Measurements from ENCODE around the gene KLHL29. TPM values are rescaled to one million over a fixed set of nuclear protein-coding genes. Genes with fewer than 3 reads are reported as not detected.

KLHL29 gene
- polyA plus RNA-seq, 3 donors, result 11.8 to 16.7 (median 15.2) TPM

DNA sequence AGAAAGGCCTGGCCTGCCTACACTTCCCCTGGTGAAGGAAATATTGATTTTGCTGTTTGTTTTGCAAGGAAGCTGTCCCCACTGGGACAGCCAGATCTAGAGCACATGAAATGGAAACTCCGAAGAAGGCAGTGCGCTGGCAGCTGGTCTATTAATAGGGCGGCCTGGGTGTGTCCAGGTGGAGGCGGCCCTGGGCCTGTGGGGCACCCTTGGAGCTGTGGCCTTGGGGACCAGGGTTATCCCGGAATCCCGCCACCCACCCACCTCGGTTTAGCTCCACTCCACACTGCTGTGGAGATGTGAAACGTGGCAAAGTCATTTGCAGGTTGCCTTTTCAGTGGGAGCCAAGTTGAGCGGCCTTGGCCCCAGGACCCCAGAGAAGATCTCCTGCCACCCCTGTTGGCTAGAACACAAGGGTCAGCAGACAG, 204.3 kb downstream of the KLHL29 start:
- no peak for DNase-seq

DNA sequence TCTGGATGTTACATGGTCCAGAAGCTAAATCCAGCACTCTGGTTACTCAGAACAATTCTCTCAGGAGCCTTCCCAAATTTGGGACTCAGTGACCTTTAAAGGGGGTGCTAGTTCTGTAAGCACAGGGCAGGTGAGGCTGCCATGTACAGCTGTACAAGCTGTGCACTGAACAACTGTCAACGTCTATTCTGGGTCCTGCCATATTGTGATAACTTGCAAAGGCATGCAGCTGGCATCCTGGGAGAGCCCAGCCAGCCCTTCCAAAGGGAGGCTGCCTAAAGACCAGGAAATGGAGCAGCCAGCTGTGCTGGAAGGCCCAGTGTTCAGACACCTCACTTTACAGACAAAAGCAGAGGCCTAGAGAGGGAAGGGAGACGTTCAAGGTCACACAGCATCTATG, 204.8 kb downstream of the KLHL29 start:
- DNase-seq, result no peak

DNA sequence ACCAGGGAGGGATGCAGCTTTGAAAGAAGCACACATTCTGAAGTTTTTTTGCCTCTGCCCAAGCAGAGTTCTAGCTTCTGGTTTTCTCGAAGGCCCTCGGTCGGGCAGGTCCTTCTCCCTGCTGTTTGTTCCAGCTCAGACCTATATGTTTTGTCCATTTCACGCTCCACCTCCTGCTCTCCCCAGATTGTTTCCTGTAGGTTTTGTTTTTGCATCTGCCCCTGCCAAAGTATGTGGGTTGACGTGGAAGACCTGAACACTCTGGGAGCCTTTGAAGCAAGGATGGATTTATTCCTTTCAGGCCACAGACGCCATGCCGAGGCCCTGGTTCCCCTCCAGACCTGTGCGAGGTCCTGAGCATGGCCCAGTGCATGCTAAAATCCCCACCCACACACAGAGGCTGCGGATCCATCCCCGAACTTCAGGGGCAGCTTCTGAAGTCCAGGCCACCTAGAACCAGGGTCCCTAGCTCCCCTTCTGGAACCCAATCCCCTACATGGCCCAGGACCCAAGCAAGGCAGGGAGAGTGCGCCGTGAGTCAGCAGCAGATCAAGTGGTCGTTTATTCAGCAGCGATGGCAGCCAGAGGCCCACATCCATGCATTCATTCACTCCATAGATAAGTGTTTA, 205.4 kb downstream of the KLHL29 start:
- no peak for DNase-seq

DNA sequence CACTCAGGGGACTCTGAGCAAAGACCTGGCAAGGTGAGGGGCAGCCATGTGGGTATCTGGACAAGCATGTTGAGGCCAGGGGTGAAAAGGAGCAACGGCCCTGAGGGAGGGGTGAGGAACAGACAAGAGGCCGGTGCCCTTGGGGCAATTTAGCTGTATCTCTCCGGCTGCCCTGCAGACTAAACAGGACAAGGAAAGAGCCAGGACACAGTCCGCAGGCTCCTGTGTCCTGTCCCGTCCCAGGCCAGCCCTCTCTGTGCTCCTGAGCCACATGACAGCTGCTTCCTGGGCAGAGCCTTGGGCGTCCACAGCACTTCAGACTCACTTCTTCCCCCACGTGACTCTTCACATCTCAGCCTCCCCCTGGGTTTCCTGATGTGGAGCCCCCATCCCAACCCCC, 206.1 kb downstream of the KLHL29 start:
- DNase-seq, result no peak

DNA sequence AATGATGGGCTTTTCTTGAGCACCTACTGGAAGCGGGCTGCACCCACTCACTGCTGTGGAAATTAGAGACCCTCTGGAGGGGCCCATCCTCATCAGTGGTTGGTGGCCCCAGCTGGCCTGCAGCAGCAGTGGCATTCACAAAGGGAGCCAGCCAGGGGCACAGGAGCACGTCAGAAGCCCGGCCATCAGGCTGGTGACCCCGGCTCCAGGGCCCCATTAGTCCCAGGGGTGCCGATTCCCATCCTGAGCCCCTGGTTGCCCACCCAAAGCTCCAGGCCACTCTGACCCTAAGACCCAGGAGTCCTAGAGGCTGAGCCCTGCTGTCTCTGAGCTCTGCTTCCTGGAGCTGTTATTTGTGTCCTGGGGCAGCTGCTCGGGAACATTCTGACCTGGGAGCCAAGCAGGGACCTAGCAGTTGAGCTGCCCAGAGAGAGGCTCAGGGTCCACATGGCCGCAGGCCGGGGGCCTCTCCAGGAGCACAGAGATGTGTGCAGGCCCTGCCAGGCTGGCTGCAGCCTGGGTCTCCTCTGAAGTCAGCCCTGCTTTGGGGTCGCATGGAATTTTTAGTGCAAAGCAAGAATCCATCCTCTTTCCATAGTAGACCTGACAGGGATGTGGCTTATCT, 207.2 kb downstream of the KLHL29 start:
- no peak for DNase-seq

DNA sequence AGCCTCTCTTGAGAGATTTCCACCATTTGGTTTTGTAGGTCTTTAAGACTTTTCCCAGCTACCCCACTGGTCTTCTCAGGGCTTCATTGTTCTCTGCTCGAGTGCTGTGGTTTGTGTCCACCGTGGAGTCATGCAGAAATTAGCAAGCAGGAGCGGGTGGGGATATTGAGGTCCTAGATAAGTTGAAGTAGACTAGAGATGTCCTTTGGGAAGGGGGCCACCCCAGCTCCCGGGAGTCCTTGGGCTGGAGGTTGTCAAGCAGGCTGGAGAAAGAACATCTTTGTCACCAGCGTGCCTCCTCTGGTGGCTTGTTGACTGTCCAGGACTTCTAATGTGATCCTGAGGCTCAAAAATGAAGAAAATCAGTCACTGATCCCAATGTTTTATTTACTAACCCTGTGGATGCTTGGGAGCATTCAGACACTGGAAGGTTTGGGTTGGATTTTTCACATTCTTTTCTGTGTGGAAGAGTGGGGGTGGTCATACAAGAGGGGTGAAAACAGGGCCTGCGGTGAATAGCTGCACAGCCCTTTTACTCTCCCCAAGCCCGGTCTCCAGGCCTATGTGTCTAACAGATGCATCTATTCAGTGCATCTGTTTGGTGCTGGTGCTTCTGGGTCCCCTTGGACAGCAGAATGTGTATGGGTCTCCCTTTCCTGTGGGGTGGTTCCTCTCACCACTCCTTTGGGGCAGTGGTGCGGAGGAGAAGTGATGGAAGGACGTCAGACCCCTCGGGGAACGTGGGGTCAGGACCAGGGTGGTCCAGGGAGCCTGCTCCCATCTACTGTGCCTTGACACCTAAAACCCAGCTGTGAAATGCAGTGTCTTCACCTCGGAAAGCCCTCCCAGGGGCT, 208.1 kb downstream of the KLHL29 start:
- DNase-seq, result no peak

DNA sequence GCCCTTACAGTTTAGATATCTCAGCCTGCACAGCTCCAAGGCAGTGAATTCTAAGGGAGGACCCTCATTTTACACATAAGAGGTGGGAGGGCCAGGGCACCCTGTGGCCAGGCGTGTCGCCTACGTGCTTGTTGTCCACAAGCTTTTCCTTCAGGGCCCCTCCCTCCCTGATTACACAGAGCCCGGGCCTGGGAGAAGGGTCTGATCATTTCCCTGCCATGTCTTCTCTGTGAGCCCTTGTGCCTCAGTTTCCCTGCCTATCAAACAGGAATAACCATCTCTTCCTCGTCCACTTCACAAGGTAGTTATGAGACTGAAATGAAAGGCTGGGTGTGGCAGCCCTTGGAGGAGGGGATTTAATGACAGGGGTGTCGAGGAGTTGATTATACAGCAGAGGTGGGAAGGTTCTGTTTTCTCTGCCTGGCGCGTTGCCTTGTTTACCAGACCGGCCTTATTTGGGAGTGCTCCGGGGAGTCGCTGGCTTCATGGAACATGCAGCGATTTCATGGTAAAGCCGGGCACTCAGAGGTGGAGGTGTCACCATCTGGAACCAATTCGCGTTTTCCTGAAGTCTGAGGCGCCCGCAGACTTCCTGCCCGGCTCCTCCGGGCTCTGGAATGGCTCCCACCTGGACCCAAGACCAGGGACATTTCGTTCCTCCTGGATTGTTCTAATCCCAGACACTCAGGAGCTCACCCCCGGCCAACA, 208.9 kb downstream of the KLHL29 start:
- DNase-seq, result no peak

DNA sequence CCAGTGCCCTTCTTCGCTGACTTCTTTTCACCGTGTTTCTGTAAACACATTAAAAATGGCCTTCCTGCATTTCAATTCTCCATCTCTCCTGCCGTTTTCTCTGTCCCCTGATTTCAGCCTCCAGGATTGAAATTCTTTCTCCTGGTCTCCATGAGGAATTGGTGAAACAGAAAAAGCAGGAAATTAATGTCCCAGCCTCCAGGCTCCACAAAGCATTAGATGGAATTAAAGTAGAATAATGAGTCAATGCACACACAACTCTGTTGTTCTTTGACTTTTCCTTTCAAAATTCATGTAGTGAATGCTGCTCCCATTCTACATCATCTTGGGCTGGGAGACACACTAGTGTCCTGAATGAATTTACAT, 209.5 kb downstream of the KLHL29 start:
- no peak for DNase-seq

DNA sequence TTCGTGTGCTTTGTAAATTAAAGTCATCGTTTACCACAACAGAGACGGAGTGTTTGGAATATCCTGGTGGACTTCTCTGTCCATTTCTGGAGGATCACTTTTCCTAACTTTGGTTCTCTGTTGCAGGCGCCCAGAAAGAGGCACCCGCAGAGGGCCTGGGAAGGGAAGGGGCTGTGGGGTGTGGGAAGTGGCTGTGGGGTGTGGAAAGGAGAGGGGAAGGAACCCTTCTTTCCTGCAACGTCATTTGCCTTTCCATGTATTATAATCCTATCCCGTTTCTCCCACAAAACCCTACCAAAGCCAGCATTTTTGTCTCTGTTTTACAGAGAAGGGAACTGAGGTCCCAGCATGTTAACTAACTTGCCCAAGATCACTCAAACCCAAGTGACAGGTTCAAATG, 210.0 kb downstream of the KLHL29 start:
- no peak for DNase-seq

DNA sequence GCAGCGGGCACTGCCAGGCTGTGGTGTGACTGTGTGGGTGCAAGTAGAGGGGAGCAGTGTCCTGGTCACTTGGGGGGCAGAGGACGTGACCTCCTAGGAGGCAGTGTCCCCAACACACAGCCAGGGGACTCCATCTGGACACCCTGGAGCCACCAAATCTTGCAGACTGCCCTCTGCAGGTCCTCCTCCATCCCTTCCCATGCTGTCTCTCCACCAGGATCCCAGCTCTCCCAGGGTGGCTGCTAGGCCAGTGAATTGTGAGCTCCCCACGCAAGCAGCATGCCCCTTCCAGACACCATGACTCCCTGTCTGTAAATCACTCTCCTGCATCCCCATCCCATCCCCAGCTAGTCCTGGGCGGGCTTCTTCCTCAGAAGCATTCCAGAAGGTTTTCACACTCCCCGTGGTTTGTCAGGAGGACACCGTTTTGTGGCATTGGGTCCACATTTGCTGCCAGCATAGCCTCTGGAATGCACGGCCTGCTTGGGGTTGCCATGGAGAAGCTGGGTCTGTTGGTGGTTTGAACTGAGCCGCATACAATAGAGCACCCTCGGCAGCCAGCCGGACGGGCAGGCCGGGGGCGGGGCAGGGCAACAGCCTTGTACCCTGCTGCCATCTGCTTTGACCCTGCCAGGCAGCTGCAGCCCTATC, 210.7 kb downstream of the KLHL29 start:
- DNase-seq, result peak; percentile 72

DNA sequence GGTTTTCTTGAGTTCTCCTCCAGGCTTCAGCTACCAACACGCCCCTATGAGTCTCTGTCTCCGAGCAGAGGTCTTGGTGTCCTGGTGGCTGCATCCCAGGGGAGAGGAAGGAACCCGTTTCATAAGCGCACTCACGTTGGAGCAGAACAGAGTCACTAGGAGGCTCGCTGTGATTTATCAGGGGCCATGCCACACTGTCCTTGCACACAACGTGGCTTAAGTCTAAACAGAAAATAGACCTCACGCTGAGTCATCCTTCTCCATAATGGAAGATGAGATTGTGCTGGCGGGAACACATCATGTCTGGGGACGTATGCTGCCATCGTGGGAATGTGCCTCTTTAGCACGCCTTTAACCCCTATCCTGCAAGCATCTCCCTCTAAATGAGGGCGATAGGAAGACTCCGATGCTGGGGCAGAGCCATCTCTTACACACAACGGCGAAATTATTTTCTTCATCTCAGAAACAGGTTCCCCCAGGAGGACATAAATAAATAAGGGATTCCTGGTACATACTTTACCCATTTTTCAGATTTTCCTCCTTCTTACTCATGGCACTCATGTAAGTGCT, 211.4 kb downstream of the KLHL29 start:
- no peak for DNase-seq

DNA sequence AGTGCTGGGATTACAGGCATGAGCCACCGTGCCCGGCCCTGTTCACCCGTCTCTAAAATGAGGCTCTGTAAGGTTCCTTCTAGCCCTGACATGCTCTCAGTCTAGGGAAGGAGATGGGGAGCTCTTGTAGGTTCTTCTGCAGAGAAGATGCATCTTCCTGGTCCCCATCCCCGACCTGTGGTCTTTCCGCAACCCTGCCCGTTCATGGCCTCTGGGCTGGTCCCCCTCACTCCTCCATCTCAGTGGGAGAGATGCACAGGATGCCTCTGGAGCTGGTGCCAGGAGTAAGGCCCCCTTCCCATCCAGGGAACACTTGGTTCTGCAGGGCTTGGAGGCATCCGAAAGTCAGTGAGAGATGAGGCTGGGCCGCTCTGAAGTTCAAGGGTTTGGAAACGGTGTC, 212.7 kb downstream of the KLHL29 start:
- DNase-seq, result no peak

DNA sequence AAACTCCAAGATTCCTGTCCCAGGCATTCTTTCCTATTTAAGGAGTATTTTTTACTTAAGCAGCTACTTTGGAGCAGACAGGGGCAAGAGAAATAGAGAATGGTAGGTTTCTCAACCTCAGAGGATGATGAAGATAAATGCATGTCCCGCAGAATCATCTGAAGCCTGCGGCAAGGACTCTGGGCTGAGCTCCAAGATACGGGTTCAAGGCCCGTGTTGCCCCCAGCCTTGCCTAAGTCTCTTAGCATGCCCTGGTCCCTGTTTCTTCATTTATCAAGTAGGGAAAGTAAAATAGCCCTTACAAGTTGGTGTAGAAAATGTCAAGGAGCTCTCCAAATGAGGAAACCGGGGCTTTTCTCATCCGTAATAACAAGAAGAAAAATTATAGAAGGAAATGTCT, 214.0 kb downstream of the KLHL29 start:
- DNase-seq, result no peak

DNA sequence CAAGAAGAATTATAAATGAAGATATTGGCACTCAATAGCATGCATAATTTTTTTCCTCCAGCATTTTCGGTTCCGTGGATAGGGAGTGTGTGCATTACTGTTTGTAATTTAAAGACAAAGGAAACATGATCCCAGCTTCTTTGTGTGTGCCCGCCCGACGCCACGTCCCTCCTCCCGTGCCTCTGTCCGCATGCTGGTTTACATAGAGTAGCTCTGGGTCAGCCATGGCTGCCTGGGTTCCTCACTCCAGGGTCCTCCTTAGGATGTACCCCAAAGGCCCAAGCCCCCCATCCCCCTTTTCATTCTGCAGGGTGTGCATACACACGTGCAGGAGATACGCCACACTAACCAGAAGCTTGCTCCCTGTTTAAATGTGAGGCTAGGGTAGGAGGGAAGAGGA, 214.7 kb downstream of the KLHL29 start:
- DNase-seq, result no peak

DNA sequence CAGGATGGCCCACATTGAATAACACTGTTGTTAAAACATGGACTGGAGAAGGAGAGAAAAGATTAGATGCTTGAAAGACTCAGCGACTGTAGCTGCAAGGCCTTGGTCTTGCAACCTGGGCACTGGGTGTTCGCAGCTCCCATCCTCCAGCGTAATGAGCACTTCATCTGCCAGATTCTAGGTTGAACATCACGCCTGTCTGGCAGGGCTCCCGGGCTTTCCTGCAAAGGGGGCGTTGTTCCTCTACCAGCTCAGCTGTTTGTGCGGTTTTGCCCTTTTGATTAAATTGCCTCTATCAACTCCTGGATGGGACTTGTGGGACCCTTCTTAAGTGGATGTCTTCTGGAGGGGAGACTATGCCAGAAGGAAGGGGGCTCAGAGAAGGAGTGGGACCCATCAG, 215.4 kb downstream of the KLHL29 start:
- DNase-seq, result no peak

DNA sequence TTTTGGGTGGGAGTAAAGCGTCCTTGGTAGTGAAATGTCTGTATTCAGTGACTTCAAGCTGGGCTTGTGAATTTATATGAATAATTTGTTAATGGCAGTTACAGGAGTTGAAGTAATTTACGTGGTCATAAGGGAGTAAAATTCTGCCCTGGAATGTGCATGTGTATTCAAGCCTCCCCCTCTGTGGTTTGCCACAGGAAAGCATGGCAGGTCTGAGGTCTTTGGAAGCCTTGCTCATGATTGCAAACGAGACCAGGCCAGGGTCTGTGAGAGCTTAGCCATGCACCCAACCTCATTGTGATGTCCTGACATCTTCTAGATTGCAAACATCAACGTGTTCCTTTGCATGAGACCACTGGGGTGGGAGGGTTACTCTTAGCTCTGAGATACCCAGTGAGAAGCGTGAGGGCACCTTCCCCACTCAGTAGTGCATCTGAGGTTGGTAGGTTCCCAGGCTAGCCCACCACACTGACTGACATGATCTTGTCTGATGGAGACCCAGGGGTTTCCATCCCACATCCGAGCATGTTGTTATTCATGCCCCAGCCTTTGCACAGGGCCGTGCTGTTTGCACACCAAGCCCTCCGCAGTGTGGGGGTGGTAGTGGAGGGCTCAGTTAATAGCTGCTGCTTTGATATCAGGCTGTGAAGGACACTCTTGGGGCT, 216.5 kb downstream of the KLHL29 start:
- no peak for DNase-seq

DNA sequence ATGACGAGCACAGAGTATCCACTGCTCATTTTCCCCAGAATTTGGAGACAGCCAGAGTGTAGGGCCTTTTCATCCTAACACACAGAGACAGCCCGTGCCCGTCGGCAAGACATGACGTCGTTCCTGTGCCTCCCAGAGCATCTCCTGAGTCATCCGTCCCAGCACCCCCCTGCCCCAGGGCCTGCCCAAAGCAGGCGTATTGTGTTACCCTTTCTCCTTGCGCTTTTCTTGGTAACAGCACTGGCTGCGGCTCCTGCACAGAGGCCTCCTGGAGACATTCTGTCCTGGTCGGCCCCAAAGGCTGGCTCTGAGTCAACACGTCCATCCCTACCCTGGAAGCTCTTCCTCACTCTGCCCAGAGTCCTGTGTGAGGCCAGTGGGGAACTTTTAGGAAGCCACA, 217.1 kb downstream of the KLHL29 start:
- no peak for DNase-seq

DNA sequence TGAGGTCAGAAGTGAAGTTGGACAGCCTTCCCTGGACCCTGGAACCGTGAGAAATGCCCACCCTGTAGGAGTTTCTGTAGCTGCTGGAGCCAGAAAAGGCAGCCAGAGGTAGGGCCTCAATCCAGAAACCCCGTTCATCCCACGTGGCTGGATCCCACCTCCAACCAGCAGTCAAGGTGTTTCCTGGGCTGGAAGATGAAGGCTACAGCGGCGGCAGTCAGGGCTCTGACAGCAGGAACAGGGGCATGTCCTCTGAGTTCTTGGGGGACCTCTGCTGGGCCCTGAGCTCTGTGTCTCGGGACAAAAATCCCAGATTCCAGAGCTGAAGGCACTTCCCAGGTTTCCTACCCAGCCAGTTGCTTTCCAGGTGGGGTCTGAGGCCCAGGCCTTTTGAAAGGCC, 218.2 kb downstream of the KLHL29 start:
- DNase-seq, result no peak

DNA sequence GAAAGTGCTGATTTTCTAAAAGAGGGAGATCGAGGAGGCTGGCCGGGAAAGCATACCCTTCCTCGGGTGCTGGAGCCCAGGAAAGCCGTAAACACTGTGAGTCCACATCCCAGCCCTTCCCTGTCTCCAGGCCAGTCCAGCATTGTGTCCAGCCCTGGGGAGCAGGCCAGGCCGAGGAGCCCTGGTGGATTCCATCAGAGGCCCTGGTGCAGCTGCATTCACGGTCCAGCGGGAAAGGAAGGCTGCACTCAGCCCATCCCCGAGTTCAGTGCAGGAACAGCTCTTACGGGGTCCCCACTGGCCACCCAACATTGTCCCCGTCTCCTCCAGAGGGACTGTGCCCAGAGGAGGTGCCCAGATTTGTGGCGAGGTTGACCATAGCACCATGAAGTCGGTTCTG, 218.6 kb downstream of the KLHL29 start:
- no peak for DNase-seq

DNA sequence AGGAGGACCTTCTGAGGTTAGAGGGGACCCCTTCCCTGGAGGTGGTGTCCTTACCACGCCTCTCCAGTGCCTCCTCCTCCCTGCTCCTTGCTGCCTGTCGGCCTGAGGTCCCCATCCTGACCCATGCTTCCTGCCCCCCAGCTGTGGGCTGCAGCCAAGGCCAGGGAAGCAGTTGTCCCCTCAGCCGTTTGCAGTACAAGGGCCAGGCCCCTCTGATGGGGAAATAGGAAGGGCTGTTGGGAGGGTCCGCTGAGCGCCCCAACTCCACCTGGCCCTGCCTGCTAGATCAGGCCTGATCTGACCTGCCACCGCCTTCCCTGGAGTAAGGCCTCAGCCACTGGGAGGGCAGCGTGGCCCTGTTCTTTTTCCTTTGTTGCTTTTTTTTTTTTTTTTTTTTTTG, 219.8 kb downstream of the KLHL29 start:
- no peak for DNase-seq

DNA sequence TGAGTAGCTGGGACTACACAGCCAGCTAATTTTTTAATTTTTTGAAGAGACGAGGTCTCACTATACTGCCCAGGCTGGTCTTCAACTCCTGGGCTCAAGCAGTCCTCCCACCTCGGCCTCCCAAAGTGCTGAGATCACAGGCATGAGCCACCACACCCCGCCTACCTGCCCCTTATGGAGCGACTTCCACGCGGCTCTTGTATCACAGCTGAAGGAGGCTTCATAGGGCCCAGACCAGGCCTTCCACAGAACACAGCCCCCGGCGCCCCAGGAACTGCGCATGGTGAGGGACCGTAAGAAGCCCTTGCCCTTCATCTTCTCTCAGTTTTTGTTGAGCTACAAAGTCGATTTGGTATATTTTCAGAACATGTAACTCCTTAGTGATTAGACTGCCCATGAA, 220.3 kb downstream of the KLHL29 start:
- DNase-seq, result no peak

Data from renal pelvis (tissue), 4 donors.